Activated naive CD4-positive, alpha-beta T cell treated with anti-CD3 and anti-CD28 coated beads for 36 hours (primary cell): ENCODE measurements around the gene IGFBP5. TPM values are rescaled to one million over a fixed set of nuclear protein-coding genes. Genes with fewer than 3 reads are reported as not detected.

Experiments used
- CTCF ChIA-PET: fragments of 350-600 bp; sonication (Branson Sonifier 250); formaldehyde crosslinking; loops from one replicate; lab custom pipeline; 2021; ENCODE audit warnings: antibody characterized with exemption; lab: Charles Lee
- DNase-seq: peaks from one replicate; pipeline ENCODE4 v3.0.0-alpha.2; 2020
- H3K27ac Mint-ChIP-seq: one replicate; pipeline ENCODE4 v1.8.0; 2021; ENCODE audit warnings: mild to moderate bottlenecking, mixed read lengths
- H3K27me3 Mint-ChIP-seq: one replicate; pipeline ENCODE4 v1.8.0; 2021; ENCODE audit warnings: low read depth, mixed read lengths
- H3K36me3 Mint-ChIP-seq: one replicate; pipeline ENCODE4 v1.8.0; 2021; ENCODE audit warnings: low read depth, mixed read lengths
- H3K4me1 Mint-ChIP-seq: one replicate; pipeline ENCODE4 v1.8.0; 2021; ENCODE audit warnings: low read depth, mixed read lengths
- H3K4me3 Mint-ChIP-seq: one replicate; pipeline ENCODE4 v1.8.0; 2021; ENCODE audit warnings: mild to moderate bottlenecking, moderate library complexity, mixed read lengths
- H3K9me3 Mint-ChIP-seq: one replicate; pipeline ENCODE4 v1.8.0; 2021; ENCODE audit warnings: mixed read lengths
- intact Hi-C: fragments of 100-400 bp; cut with micrococcal nuclease; formaldehyde crosslinking; loops from one replicate; pipeline ENCODE4 v1.15.1; 2023
- total RNA-seq, 2 experiments: library from RNA; stranded (reverse); gene quantifications; one replicate each; pipeline ENCODE4 v1.2.3, GENCODE V29; 2021

Gene IGFBP5
- total RNA-seq, 2 experiments from 2014 or later, result not detected

DNA sequence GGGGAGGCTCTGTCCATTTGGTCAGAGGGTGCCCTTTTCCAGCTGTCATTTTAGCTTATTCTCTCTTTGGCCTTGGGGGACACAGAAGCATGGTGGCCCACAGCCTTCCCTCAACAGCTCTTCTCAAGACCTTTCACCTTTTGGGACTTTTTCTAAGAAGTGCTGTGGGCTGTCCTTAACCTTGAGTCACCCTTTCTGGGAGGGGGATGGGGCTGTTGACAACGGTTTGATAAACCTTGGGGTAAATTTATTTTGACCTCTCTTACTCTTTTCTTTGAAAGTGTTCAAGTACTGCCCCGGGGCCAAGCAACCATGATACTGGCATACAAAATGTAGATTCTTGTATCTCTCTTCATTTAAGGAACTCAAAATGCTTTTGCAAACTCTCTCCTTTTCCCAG, 13.7 kb downstream of the IGFBP5 start:
- no peak overlapping the region for H3K27ac Mint-ChIP-seq
- H3K4me3 Mint-ChIP-seq, result no peak overlapping the region
- no peaks in the 10 kb centered on the region for H3K9me3 Mint-ChIP-seq
- CTCF ChIA-PET, result interaction anchor here (0.7 to 1.6 kb wide), 16 partner anchors 9 to 1031 kb away, joined by 3 to 7 read pairs (median 4); no protein-coding TSS in a partner anchor
- no peak for DNase-seq
- no peaks in the 10 kb centered on the region for H3K36me3 Mint-ChIP-seq
- intact Hi-C loops, result loop anchor here (1.0 to 2.0 kb wide), 4 partner anchors 65 to 1032 kb away; no protein-coding TSS in a partner anchor
- peaks cover 20% of the 10 kb centered on the region for H3K27me3 Mint-ChIP-seq
- peaks cover 2% of the 10 kb centered on the region for H3K4me1 Mint-ChIP-seq

DNA sequence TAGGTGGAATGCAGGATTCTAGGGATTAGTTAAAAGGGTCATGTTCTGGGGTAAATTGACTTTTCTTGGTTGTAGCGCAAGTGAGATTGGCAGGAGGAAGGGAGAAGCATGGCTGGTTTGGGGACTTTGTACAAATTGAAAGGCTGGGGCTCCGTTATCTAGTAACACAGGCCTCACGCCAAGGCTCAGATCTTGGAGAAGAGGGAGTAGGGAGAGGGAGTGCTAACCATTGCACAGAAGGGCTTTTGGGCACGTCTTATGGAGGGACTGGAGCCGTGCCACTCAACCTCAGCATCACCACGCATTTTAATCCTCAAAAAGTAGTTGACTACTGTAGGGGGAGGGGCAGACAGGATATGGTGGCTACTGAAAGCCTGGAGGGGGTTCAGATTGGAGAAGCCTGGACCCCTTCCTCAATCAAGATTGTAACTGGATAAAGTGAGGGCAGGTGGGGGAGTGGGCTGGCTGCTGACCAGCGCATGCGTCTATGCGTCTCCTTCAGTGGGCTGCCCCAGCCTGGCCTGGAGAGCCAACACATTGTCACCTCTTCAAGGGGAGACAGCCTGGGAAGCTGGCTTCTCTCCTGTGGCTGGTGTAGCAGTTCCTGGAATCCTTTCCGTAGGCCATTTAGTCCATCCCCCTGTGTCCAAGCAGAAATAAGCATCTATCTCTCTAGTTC, 14.3 kb downstream of the IGFBP5 start:
- no peak for DNase-seq
- H3K36me3 Mint-ChIP-seq, result no peaks in the 10 kb centered on the region
- peaks cover 2% of the 10 kb centered on the region for H3K4me1 Mint-ChIP-seq
- CTCF ChIA-PET, result interaction anchor here (1.2 to 1.3 kb wide), 2 partner anchors 126 to 1032 kb away, joined by 3 to 7 read pairs; no protein-coding TSS in a partner anchor
- peaks cover 20% of the 10 kb centered on the region for H3K27me3 Mint-ChIP-seq
- no peaks in the 10 kb centered on the region for H3K9me3 Mint-ChIP-seq
- intact Hi-C loops, result no loop called here
- H3K27ac Mint-ChIP-seq, result no peak overlapping the region
- H3K4me3 Mint-ChIP-seq, result no peak overlapping the region

DNA sequence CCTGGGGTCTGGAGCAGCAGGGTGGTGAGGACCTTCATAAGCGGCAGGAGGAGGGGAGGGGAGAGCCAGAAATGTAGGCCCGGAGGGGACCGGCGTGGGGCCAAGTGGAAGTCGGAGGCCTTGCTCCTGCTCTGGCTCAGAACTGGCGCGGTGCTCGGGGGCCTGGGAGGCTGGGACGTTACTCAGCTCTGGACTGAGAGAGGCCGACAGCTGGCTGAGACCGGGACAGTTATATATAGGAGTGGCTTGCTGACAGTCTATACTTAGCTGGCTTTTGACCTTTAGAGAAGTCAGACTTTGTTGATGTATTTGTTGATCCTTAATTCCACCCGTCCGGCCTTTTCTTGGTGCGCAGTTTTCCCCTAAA, 15.7 kb downstream of the IGFBP5 start:
- CTCF ChIA-PET, result no interaction called here
- no peak overlapping the region for H3K4me3 Mint-ChIP-seq
- no peaks in the 10 kb centered on the region for H3K36me3 Mint-ChIP-seq
- intact Hi-C loops, result no loop called here
- no peaks in the 10 kb centered on the region for H3K9me3 Mint-ChIP-seq
- peaks cover 2% of the 10 kb centered on the region for H3K4me1 Mint-ChIP-seq
- no peak for DNase-seq
- H3K27me3 Mint-ChIP-seq, result peaks cover 13% of the 10 kb centered on the region
- H3K27ac Mint-ChIP-seq, result no peak overlapping the region

DNA sequence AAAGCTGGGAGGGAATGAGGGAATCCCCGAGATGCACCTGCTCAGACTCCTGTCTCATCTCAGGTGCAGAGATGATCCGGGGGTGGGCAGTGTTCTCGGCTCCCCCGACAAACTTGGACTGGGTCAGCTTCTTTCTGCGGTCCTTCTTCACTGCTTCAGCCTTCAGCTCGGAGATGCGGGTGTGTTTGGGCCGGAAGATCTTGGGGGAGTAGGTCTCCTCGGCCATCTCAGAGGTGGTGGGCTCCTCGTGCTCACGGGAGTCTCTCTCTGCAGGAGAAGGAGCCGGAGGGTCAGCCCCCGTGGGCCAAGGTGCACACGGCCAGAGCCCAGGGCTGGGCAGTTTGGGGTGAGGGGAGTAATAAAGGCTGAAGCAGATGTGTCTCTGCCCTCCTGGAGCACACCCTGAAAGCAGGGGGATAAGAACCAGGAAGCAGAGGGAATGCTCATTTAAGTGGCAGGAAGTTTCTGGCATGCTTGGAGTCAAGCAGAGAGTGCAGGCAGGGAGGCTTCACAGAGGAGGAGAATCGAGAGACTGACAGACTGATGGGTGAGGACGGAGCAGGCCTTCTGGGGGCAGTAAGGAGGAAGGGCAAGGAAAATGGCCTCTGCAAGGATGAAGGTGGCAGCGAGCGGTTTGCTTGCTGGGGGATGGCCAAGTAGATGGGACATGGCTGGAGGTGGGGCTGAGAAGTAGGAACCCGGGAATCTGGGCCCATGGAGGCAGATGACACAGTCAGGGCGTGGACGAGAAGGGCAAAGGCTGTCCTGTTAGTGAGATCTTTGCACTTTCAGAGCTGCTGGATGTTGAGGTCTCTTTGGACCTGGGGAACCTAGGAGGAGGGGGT, 16.3 kb downstream of the IGFBP5 start:
- Mint-ChIP-seq H3K4me3 (no peak overlapping the region), H3K27ac (no peak overlapping the region), H3K4me1 (peaks cover 2% of the 10 kb centered on the region), H3K27me3 (peaks cover 7% of the 10 kb centered on the region), H3K9me3 (no peaks in the 10 kb centered on the region), H3K36me3 (no peaks in the 10 kb centered on the region)
- DNase-seq, result no peak
- intact Hi-C loops, result no loop called here
- CTCF ChIA-PET, result no interaction called here

DNA sequence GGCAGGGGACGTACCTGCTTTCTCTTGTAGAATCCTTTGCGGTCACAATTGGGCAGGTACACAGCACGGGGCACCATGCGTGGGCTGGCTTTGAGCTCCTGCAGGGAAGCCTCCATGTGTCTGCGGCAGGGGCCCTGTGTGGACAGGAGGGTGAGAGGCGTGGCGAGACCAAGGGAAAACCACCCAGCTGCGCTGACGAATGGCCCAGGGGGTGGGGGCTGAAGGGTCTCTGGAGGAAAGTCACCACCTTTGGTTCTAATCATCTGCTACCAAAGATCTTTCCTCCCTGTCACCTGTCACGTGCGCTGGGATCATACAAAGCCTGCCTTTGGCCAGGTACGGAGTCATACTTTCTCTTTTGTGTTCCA, 17.3 kb downstream of the IGFBP5 start:
- CTCF ChIA-PET, result interaction anchor here (2.3 kb wide), 1 partner anchor 11 kb away, joined by 8 read pairs; no protein-coding TSS in a partner anchor
- Mint-ChIP-seq H3K27me3 (peaks cover 2% of the 10 kb centered on the region), H3K36me3 (no peaks in the 10 kb centered on the region), H3K4me1 (peaks cover 2% of the 10 kb centered on the region), H3K9me3 (no peaks in the 10 kb centered on the region), H3K27ac (no peak overlapping the region), H3K4me3 (no peak overlapping the region)
- DNase-seq, result no peak
- intact Hi-C loops, result no loop called here

DNA sequence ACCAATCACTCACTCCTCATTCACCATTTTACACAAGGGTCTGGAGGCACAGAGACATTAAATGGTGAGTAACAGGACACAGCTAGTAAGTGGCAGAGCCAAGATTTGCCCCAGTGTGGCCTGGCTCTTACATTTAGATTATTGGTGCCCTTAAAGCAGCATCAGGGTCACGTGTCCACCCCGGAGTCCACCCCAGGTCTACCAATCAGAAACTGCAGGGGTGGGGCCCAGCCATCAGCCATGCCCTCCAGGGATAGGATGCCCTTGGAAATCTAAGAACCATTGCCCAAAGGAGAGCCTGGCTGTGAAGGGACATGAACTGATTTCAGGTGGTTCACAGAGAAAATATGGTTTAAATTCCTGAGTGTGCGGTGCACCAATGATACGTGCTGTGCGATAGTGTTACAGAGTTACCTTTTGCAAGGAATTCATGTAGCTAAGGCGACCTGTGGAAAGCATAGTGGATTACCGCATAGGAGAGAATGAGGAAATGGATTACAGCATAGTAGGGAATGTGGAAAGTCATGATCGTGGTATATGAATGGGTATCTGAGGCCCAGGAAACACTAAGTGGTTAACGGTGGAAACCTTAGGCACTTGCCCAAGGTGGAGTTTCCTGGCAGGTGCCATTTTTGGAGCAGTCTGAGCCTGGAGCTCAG, 17.8 kb downstream of the IGFBP5 start:
- intact Hi-C loops, result no loop called here
- Mint-ChIP-seq H3K4me1 (peaks cover 2% of the 10 kb centered on the region), H3K27me3 (peaks cover 2% of the 10 kb centered on the region), H3K9me3 (no peaks in the 10 kb centered on the region), H3K36me3 (no peaks in the 10 kb centered on the region), H3K4me3 (no peak overlapping the region), H3K27ac (no peak overlapping the region)
- CTCF ChIA-PET, result interaction anchor here (2.3 kb wide), 1 partner anchor 11 kb away, joined by 8 read pairs; no protein-coding TSS in a partner anchor
- no peak for DNase-seq

DNA sequence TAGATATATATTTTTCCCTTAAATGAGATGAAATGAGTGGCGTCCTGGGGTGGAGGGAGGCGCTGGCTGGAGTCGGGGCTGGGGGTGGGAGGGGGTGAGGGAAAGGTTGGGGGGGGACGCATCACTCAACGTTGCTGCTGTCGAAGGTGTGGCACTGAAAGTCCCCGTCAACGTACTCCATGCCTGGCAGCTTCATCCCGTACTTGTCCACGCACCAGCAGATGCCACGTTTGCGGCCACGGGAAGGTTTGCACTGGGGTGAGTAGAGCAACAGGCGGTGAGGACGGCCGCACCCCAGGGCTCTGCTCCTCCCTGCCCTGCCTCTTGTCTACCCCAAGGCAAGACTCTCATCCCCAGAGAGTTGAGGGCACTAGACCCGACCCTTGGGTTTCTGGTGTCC, 18.7 kb downstream of the IGFBP5 start:
- Mint-ChIP-seq H3K9me3 (no peaks in the 10 kb centered on the region), H3K27ac (no peak overlapping the region), H3K4me3 (no peak overlapping the region), H3K36me3 (no peaks in the 10 kb centered on the region), H3K4me1 (no peaks in the 10 kb centered on the region), H3K27me3 (no peaks in the 10 kb centered on the region)
- no peak for DNase-seq
- CTCF ChIA-PET, result interaction anchor here (0.6 to 2.3 kb wide), 2 partner anchors 10 to 15 kb away, joined by 3 to 8 read pairs; no protein-coding TSS in a partner anchor
- intact Hi-C loops, result no loop called here

DNA sequence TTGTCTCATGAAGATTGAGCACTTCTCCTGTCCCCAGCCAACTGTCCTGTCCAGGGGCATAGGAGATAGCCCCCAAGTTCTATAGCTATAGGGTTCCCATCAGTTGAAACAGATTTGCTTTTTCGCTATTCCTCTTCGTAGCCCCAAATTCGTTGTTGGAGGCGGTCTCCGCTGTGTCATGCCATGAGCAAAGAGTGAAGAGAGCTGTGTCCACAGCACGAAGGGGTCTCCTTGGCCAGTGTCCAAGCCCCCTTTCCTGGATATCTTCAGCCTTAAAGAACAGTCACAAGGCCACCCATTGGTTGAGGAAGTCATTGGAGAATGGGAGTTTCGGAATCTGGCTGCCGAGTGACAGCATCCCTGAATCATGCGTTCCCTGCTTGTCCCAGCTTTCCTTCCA, 21.0 kb downstream of the IGFBP5 start:
- no peak overlapping the region for H3K27ac Mint-ChIP-seq
- no peak for DNase-seq
- H3K27me3 Mint-ChIP-seq, result no peaks in the 10 kb centered on the region
- H3K4me1 Mint-ChIP-seq, result no peaks in the 10 kb centered on the region
- H3K4me3 Mint-ChIP-seq, result no peak overlapping the region
- CTCF ChIA-PET, result interaction anchor here (1.3 kb wide), 1 partner anchor 155 kb away, joined by 6 read pairs; no protein-coding TSS in a partner anchor
- H3K36me3 Mint-ChIP-seq, result no peaks in the 10 kb centered on the region
- intact Hi-C loops, result no loop called here
- no peaks in the 10 kb centered on the region for H3K9me3 Mint-ChIP-seq

DNA sequence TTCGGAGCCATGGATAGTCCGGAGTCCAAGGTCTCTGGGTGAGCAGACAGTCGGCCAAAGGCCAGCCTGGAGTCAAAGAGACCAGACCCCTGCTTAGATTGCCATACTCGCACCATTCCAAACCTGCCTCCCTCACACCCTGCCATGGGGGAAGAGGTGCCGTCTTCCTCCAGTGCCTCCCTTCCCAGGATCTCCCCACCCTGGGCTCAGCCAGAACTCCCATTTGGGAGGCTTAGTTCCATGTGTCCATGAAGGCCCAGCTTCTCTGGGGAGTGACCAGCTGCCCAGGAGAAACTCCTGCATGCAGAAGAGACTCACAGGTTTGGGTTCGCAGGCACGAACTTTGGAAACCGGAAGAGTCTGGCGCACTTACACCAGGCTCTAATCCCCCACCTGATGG, 21.7 kb downstream of the IGFBP5 start:
- no peaks in the 10 kb centered on the region for H3K27me3 Mint-ChIP-seq
- no peak overlapping the region for H3K4me3 Mint-ChIP-seq
- no peak for DNase-seq
- no peaks in the 10 kb centered on the region for H3K4me1 Mint-ChIP-seq
- H3K36me3 Mint-ChIP-seq, result no peaks in the 10 kb centered on the region
- intact Hi-C loops, result no loop called here
- no peaks in the 10 kb centered on the region for H3K9me3 Mint-ChIP-seq
- CTCF ChIA-PET, result no interaction called here
- no peak overlapping the region for H3K27ac Mint-ChIP-seq

DNA sequence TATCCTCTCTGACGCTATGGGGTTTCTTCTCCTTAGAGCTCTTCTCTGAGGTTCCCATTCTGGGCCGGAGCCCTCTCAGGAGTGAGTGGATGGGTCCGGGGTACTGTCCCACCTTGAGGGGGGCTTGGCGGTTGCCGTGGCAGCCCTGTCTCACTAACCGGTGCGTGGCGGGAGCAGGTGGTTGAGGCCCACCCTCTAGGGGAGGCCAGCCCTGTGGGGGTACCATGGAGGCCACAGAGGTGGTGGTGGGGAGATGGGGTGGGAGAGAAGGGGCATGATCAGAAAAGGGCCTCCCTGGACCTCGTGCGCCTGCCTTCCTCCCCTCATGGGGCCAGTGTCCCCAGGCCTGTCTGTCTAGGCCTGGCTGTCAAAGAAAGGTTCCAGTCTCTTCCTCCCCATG, 22.3 kb downstream of the IGFBP5 start:
- no peak overlapping the region for H3K4me3 Mint-ChIP-seq
- intact Hi-C loops, result no loop called here
- no peaks in the 10 kb centered on the region for H3K9me3 Mint-ChIP-seq
- no peak for DNase-seq
- H3K27ac Mint-ChIP-seq, result no peak overlapping the region
- no peaks in the 10 kb centered on the region for H3K4me1 Mint-ChIP-seq
- H3K36me3 Mint-ChIP-seq, result no peaks in the 10 kb centered on the region
- H3K27me3 Mint-ChIP-seq, result peaks cover 3% of the 10 kb centered on the region
- CTCF ChIA-PET, result interaction anchor here (0.6 to 0.7 kb wide), 2 partner anchors 9 to 229 kb away, joined by 4 to 6 read pairs; no protein-coding TSS in a partner anchor

DNA sequence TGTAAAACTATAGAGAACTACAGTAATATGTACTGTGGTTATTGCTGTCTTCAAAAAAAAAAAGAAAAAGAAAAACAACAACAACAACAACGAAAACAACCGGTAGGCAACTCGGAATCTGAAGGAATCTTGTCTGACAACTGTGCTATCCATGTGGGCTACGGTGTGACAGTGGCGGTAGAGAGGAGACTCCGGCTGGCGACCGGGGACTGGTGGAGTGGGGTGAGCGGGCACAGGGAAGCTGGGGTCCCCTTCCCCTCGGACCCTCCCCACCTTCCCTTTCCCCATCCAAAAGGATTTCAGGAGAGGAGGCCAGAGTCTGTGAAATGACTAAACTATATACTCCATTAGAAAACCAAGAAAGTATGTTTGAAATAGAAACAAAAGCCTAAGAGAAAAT, 22.9 kb downstream of the IGFBP5 start:
- Mint-ChIP-seq H3K4me3 (no peak overlapping the region), H3K27me3 (peaks cover 3% of the 10 kb centered on the region), H3K9me3 (no peaks in the 10 kb centered on the region), H3K27ac (no peak overlapping the region), H3K36me3 (no peaks in the 10 kb centered on the region), H3K4me1 (no peaks in the 10 kb centered on the region)
- intact Hi-C loops, result no loop called here
- DNase-seq, result no peak
- CTCF ChIA-PET, result interaction anchor here (0.6 to 1.4 kb wide), 3 partner anchors 10 to 228 kb away, joined by 3 to 6 read pairs (median 4); no protein-coding TSS in a partner anchor

DNA sequence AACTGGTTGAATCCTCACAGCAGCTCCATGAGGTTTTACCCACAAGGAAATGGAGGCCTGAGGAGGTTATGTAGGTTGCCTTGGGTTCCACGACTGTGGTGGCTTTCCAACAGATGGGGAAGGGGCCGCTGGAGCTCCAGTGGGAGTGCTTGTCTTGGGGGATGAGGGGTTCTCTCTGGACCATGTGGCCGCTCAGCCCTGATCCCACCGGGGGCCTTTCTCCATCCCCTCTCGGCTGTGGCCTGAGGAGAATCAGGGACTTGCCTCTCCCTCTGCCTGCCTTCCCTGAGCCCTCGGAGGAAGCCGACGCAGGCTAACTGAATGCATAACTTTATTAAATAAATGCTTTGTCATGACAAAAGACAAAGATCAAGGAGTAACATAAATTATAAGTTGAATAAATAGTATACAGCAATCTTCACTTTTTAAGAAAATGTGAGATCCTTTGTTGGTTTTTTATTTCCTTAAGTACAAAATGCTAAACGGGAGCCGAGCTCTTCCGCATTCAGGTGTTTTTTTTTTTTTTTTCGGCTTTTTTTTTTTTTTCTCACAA, 23.5 kb downstream of the IGFBP5 start:
- H3K9me3 Mint-ChIP-seq, result no peaks in the 10 kb centered on the region
- peaks cover 3% of the 10 kb centered on the region for H3K27me3 Mint-ChIP-seq
- no peaks in the 10 kb centered on the region for H3K36me3 Mint-ChIP-seq
- CTCF ChIA-PET, result interaction anchor here (0.6 to 1.4 kb wide), 2 partner anchors 153 to 475 kb away, joined by 3 to 4 read pairs; no protein-coding TSS in a partner anchor
- DNase-seq, result no peak
- no peak overlapping the region for H3K4me3 Mint-ChIP-seq
- H3K27ac Mint-ChIP-seq, result no peak overlapping the region
- H3K4me1 Mint-ChIP-seq, result no peaks in the 10 kb centered on the region
- intact Hi-C loops, result no loop called here
